Erythroblast (primary cell): ENCODE measurements around the gene MIB1.

Experiments
- GATA1 ChIP-seq: IDR thresholded peaks from 2 replicates; pipeline ENCODE4 v1.6.1; 2011; ENCODE audit warnings: low read depth, mild to moderate bottlenecking, control low read depth, low read length, moderate library complexity
- POLR2A ChIP-seq: IDR thresholded peaks from 2 replicates; pipeline ENCODE4 v1.6.1; 2011; ENCODE audit warnings: mild to moderate bottlenecking, low read length

DNA sequence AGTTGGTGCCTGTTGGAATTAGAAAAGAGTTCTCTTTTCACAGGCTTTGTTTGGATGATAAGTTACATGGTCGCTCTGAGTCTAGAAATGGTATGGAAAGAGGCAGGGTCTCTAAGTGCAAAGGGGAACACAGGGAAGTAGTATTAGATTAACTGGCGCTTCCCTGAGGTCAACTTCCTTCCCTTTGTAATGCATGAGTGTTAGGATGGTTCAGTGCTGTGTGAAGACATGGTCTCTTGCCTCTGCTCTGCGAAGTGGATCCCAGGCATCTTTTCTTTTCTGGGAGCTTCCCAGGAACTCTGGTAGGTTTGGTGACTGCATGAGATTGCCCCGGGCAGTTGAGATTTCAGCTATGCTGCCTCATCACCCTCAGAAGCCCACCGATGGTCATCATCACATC is 170.3 kb downstream of the MIB1 start:
- TF ChIP-seq POLR2A (no peak), GATA1 (no peak)
